ENCODE results near the gene DHX38. TPM values are rescaled to one million over a fixed set of nuclear protein-coding genes. Genes with fewer than 3 reads are reported as not detected.

Gene DHX38
- total and polyA plus RNA-seq, 12 donors, result 29.1 to 50.6 (median 37.4) TPM

- intact Hi-C loops (cut with DNase I), result no loop called here
- no peak overlapping the region for H3K27ac ChIP-seq
- 63 to 65% methylated on average over 6 of the region's 6 CpGs for WGBS, 2 donors
- DNase-seq (no peak), ATAC-seq (no peak)
- H3K9me3 ChIP-seq, result peaks cover 0 to 5% (median 0%) of the 10 kb centered on the region in 11 donors
- H3K4me1 ChIP-seq, result no peaks in the 10 kb centered on the region
- H3K4me3 ChIP-seq, result no peak overlapping the region
- TF ChIP-seq CTCF (IDR thresholded peaks at IDR 0.05), result no peak
- peaks cover 0 to 22% (median 0%) of the 10 kb centered on the region in 7 donors for H3K27me3 ChIP-seq
- H3K36me3 ChIP-seq, result no peaks in the 10 kb centered on the region
Observed at GRCh38 chr16:72162105-72162692, 68.6 kb downstream of the DHX38 start.

Other genes starting within 250 kb of the DHX38 start
- 10 to 100 TPM; 13.9 to 24.2 (median 19.1) TPM for gene ATXN1L, start 247.9 kb upstream of the DHX38 start, total RNA-seq
- gene ATXN1L, start 247.9 kb upstream of the DHX38 start, polyA plus RNA-seq, result 1 to 10 TPM; 6.0 to 6.7 TPM
- gene ZNF821, start 209.7 kb upstream of the DHX38 start, total RNA-seq, result 1 to 10 TPM; 2.2 to 7.8 (median 3.5) TPM
- gene ZNF821, start 209.7 kb upstream of the DHX38 start, polyA plus RNA-seq, result 1 to 10 TPM; 3.5 to 3.6 TPM
- gene IST1, start 198.3 kb upstream of the DHX38 start, total RNA-seq, result 100 to 1,000 TPM in 7 of 10 donors, 10 to 100 TPM in 3; 89.1 to 140 (median 108) TPM
- gene IST1, start 198.3 kb upstream of the DHX38 start, polyA plus RNA-seq, result 10 to 100 TPM; 80.6 to 92.1 TPM
- gene PKD1L3, start 93.4 kb upstream of the DHX38 start, total RNA-seq, result under 1 TPM in 6 of 10 donors, not detected in 4; 0.04 to 0.19 (median 0.11) TPM
- under 1 TPM; under 0.01 to 0.07 TPM for gene PKD1L3, start 93.4 kb upstream of the DHX38 start, polyA plus RNA-seq
- gene DHODH, start 85.1 kb upstream of the DHX38 start, total RNA-seq, result 10 to 100 TPM in 3 of 10 donors, 1 to 10 TPM in 7; 6.1 to 12.6 (median 8.9) TPM
- 1 to 10 TPM; 6.6 to 7.0 TPM for gene DHODH, start 85.1 kb upstream of the DHX38 start, polyA plus RNA-seq
- gene HP, start 39.3 kb upstream of the DHX38 start, total RNA-seq, result 10 to 100 TPM in 2 of 10 donors, 1 to 10 TPM in 7, under 1 TPM in 1; 0.47 to 26.6 (median 5.0) TPM
- gene HP, start 39.3 kb upstream of the DHX38 start, polyA plus RNA-seq, result 1 to 10 TPM; 4.0 to 8.9 TPM
- gene HPR, start 30.6 kb upstream of the DHX38 start, total RNA-seq, result 100 to 1,000 TPM in 2 of 10 donors, 10 to 100 TPM in 8; 32.9 to 133 (median 60.8) TPM
- gene HPR, start 30.6 kb upstream of the DHX38 start, polyA plus RNA-seq, result 100 to 1,000 TPM in 1 of 2 donors, 10 to 100 TPM in 1; 37.2 to 115 TPM
- gene TXNL4B, start 227 bp upstream of the DHX38 start, total RNA-seq, result 10 to 100 TPM in 1 of 10 donors, 1 to 10 TPM in 9; 3.2 to 11.7 (median 5.9) TPM
- gene TXNL4B, start 227 bp upstream of the DHX38 start, polyA plus RNA-seq, result 10 to 100 TPM in 1 of 2 donors, 1 to 10 TPM in 1; 5.8 to 10.5 TPM
- 1 to 10 TPM in 1 of 10 donors, under 1 TPM in 1, not detected in 8; 0.26 to 1.6 TPM for gene PMFBP1, start 78.3 kb downstream of the DHX38 start, total RNA-seq
- under 1 TPM; 0.39 to 0.51 TPM for gene PMFBP1, start 78.3 kb downstream of the DHX38 start, polyA plus RNA-seq